Ectodermal cell (in vitro differentiated cells): ENCODE results near the gene NAGPA.

Experiments used
- H3K27ac ChIP-seq: 2 replicates; pipeline ENCODE4 v1.7.0; 2013; ENCODE audit warnings: mild to moderate bottlenecking, low read depth, low read length; ENCODE audit not compliant: insufficient read depth, poor library complexity, severe bottlenecking
- H3K27me3 ChIP-seq: 2 replicates; pipeline ENCODE4 v1.7.0; 2013; ENCODE audit warnings: mild to moderate bottlenecking, low read length; ENCODE audit not compliant: insufficient read depth, control insufficient read depth, poor library complexity, severe bottlenecking
- H3K36me3 ChIP-seq: one replicate; pipeline ENCODE4 v1.7.0; 2013; ENCODE audit warnings: low read length; ENCODE audit not compliant: control insufficient read depth, insufficient read depth
- H3K4me1 ChIP-seq: one replicate; pipeline ENCODE4 v1.7.0; 2013; ENCODE audit warnings: low read length; ENCODE audit not compliant: control insufficient read depth, insufficient read depth
- H3K4me3 ChIP-seq: 2 replicates; pipeline ENCODE4 v1.7.0; 2013; ENCODE audit warnings: low read depth, low read length, control low read depth; ENCODE audit not compliant: insufficient read depth
- H3K9me3 ChIP-seq: 2 replicates; pipeline ENCODE4 v1.7.0; 2013; ENCODE audit warnings: mild to moderate bottlenecking, low read length, moderate library complexity; ENCODE audit not compliant: control insufficient read depth
- WGBS, 2 experiments: methylation state at CpG; one replicate each; pipeline ENCODE4 v1.1.7; 2013; ENCODE audit warnings: missing lambda C conversion rate in 2 of 2; 5-methylcytosine and 5-hydroxymethylcytosine counted together

NAGPA gene

DNA sequence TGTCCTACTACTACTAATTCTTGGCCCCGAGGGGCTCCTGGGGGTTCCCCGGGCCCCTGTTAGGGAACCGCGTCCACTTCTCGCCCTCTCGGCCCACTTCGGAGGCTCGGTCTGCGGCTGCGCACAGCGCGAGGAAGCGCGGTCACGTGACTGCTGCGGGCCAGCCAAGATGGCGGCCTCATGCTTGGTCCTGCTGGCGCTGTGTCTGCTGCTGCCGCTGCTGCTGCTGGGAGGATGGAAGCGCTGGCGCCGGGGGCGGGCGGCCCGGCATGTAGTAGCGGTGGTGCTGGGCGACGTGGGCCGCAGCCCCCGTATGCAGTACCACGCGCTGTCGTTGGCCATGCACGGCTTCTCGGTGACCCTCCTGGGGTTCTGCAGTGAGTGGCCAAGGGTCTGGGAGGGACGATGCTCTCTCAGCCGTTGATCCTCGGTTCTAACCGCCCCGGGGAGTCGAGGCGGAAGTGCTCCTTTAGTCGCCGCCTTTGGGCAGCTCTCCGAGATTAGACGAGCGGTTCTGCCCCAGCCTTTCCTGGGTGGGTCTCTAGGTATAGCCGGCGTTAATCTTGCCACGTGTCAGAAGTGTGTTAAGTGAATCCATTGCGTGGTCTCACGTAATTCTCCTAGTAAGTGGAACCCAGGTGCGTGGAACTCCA lies 38.1 kb upstream of the NAGPA start, which contains the start of gene ALG1:
TSS of gene ALG1 (plus strand) at position 163 of the 653 bp plus-strand sequence. CDS start at position 170, 7 bp downstream.
- Histone ChIP-seq H3K4me3 (peak within 1 kb of the TSS; percentile 77), H3K27ac (no peak within 1 kb of the TSS), H3K36me3 (no peaks in the 10 kb centered on the region), H3K9me3 (no peaks in the 10 kb centered on the region), H3K27me3 (no peaks in the 10 kb centered on the region), H3K4me1 (peaks cover 4% of the 10 kb centered on the region)
- 1 to 2% methylated on average over 53 of the region's 53 CpGs for WGBS, 2 experiments

GRCh38 chr16:5071341-5071680 lies 37.6 kb upstream of the NAGPA start:
- Histone ChIP-seq H3K4me3 (peak overlapping the region; percentile 77), H3K36me3 (no peaks in the 10 kb centered on the region), H3K27ac (no peak overlapping the region), H3K9me3 (no peaks in the 10 kb centered on the region), H3K27me3 (no peaks in the 10 kb centered on the region), H3K4me1 (peaks cover 4% of the 10 kb centered on the region)
- WGBS, 2 experiments: 83 to 87% methylated on average over 7 of the region's 7 CpGs

DNA sequence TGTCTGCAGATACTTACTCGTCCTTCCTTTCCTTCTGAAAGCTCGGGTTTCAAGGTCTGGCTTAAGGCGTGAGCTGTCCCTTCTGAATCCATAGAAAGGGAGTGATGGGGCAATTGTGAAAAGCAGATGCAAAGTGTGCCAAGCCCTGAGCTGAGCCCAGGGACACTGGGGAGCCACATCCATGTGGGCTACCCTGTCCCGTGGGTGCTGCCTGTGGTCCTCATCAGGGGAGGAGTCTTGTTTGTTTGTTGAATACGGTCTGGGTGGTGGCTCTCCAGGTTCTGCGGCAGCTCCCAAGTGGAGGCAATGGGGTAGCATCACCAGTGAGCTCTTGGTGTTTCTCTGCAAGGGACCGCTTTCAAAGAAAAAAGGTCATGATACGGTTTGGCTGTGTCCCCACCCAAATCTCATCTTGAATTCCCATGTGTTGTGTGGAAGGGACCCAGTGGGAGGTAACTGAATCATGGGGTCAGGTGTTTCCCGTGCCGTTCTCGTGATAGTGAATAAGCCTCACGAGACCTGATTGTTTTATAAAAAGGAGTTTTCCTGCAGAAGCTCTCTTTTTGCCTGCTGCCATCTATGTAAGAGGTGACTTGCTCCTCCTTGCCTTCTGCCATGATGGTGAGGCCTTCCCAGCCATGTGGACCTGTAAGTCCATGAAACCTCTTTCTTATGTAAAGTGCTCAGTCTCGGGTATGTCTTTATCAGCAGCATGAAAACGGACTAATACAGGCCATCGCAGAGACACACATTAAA lies 36.9 kb upstream of the NAGPA start:
- H3K27ac ChIP-seq: no peak overlapping the region
- 90 to 93% methylated on average over 15 of the region's 15 CpGs for WGBS, 2 experiments
- H3K4me1 ChIP-seq: peaks cover 4% of the 10 kb centered on the region
- H3K4me3 ChIP-seq: no peak overlapping the region
- H3K9me3 ChIP-seq: no peaks in the 10 kb centered on the region
- no peaks in the 10 kb centered on the region for H3K27me3 ChIP-seq
- H3K36me3 ChIP-seq: no peaks in the 10 kb centered on the region

DNA sequence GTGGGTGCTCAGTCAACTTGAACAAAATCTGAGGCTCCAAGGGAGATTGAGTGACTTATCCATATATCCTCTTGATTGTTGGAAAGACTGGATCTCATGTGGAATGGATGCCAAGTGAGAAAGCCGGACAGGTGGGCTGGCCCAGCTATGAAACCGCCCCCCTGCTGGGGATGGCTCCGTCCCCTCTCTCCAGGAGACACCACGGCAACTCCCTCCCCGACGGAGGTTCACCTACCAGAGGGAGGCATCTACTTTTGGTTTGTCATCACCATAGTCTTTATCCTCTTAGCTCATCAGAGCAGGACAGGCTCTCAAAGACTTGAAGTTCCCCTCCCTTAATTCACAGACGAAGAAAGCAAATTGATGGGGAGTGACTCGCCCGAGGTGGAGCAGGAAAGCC lies 36.1 kb upstream of the NAGPA start:
- Histone ChIP-seq H3K36me3 (no peaks in the 10 kb centered on the region), H3K9me3 (no peaks in the 10 kb centered on the region), H3K27ac (no peak overlapping the region), H3K4me3 (no peak overlapping the region), H3K27me3 (no peaks in the 10 kb centered on the region), H3K4me1 (peaks cover 4% of the 10 kb centered on the region)
- WGBS, 2 experiments: 88 to 94% methylated on average over 9 of the region's 9 CpGs

DNA sequence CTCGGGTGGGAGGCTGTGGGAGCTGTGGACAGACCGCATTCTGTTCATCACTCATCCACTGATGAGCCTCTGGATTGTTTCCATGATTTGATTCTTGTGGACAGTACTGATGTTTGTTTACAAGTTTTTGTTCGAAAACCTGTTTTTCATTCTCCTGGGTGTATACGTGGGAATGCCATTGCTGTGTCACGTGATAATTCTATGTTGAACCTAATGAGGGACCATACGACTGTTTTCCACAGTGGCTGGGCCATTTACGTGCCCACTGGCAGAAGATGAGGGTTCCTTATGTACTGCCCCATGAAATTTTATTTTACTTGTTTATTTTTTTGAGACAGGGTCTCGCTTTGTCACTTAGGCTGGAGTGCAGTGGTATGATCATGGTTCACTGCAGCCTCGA lies 35.3 kb upstream of the NAGPA start:
- no peaks in the 10 kb centered on the region for H3K27me3 ChIP-seq
- H3K27ac ChIP-seq: no peak overlapping the region
- no peaks in the 10 kb centered on the region for H3K36me3 ChIP-seq
- H3K9me3 ChIP-seq: no peaks in the 10 kb centered on the region
- WGBS, 2 experiments: 90 to 93% methylated on average over 9 of the region's 9 CpGs
- H3K4me3 ChIP-seq: no peak overlapping the region
- H3K4me1 ChIP-seq: peaks cover 4% of the 10 kb centered on the region

DNA sequence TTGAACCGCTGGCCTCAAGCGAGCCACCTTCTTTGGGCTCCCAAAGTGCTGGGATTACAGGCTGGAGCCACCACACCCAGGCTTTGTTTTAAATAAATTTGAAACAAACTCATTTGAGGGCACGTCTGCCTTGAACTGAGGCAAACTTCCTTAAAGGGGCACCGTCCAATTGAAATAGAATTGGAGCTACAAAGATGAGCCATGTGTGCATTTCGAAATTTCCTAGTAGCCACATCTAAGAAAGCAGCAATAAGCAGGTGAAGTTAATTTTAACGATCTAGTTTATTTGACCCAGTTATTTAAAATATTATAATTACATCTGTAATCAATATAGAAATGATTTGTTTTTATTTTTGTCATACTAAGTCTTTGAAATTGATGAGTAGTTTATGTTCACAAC lies 32.8 kb upstream of the NAGPA start:
- no peaks in the 10 kb centered on the region for H3K9me3 ChIP-seq
- no peak overlapping the region for H3K27ac ChIP-seq
- H3K4me1 ChIP-seq: no peaks in the 10 kb centered on the region
- H3K36me3 ChIP-seq: no peaks in the 10 kb centered on the region
- H3K4me3 ChIP-seq: no peak overlapping the region
- no peaks in the 10 kb centered on the region for H3K27me3 ChIP-seq
- WGBS, 2 experiments: 86 to 91% methylated on average over 5 of the region's 6 CpGs

GRCh38 chr16:5065813-5066212 lies 32.1 kb upstream of the NAGPA start, which contains the start of gene C16orf89:
Gene C16orf89, minus strand, starts transcription at chr16:5065956. Its CDS starts 48 bp downstream, at chr16:5065908.
- Histone ChIP-seq H3K4me1 (no peaks in the 10 kb centered on the region), H3K4me3 (no peak within 1 kb of the TSS), H3K27ac (no peak within 1 kb of the TSS), H3K9me3 (no peaks in the 10 kb centered on the region), H3K27me3 (no peaks in the 10 kb centered on the region), H3K36me3 (no peaks in the 10 kb centered on the region)
- WGBS, 2 experiments: 81 to 84% methylated on average over 10 of the region's 10 CpGs

GRCh38 chr16:5065326-5065725 lies 31.6 kb upstream of the NAGPA start:
- Histone ChIP-seq H3K36me3 (no peaks in the 10 kb centered on the region), H3K9me3 (no peaks in the 10 kb centered on the region), H3K27me3 (no peaks in the 10 kb centered on the region), H3K4me3 (no peak overlapping the region), H3K27ac (no peak overlapping the region), H3K4me1 (no peaks in the 10 kb centered on the region)
- WGBS, 2 experiments: 90 to 93% methylated on average over 8 of the region's 8 CpGs

DNA sequence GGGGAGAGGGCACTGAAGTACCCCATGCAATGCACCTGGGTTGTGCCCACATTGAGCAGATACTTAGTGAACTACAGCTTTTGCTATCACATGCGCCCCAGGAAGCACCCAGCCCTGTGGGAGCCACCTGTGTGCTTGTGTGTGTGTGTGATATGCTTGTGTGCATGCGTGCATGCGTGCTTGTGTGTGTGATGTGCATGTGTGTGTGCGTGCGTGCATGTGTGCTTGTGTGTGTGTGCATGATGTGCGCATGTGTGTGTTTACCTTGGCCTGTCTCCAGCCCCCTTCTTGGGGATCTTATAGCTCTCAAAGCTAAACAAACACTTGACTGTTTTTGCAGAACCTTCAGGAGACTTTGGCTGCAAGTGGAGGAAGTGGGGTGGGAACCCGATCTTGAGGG lies 31.2 kb upstream of the NAGPA start:
- Histone ChIP-seq H3K36me3 (no peaks in the 10 kb centered on the region), H3K9me3 (no peaks in the 10 kb centered on the region), H3K27ac (no peak overlapping the region), H3K27me3 (no peaks in the 10 kb centered on the region), H3K4me1 (peaks cover 2% of the 10 kb centered on the region), H3K4me3 (no peak overlapping the region)
- 89 to 94% methylated on average over 7 of the region's 7 CpGs for WGBS, 2 experiments

DNA sequence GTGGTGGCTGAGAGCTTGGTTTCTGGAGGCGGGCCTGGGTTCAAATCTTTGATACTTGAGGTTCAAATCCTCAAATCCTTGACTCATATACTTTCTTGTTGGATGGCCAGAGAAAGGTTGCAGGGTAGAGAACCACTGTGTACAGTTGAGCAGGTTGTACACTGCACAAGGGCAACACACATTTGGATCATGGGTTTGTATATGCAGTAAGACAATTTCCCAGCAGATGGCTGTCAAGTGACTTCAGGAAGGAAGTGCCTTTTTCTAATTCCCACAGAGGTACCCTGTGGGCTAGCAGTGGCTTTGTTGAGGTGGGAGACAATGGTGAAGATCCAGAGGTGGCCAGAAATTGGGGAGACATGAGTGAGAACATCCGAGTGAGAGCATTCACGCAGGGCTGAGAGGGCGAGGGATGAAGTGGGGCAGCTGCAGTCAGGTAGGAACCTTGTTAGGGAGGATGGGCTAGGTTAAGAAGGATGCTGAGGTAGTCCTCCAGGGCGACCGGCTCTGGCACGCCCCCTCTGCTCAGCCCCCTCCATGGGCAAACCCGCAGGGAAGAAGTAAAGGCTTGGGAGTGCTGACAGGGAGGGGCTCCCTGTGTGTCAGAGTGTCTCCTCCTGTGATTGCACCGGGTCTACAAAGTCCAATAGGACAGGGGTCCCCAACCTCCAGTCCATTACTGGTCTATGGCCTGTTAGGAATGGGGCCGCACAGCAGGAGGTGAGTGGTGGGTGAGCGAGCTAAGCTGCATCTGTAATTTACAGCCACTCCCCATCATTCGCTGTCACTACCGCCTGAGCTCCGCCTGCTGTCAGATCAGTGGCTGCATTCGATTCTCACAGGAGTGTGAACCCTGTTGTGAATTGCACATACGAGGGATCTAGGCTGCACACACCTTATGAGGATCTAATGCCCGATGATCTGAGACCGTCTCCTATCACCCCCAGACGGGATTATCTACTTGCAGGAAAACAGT lies 29.3 kb upstream of the NAGPA start:
- H3K27ac ChIP-seq: no peak overlapping the region
- H3K4me3 ChIP-seq: no peak overlapping the region
- no peaks in the 10 kb centered on the region for H3K36me3 ChIP-seq
- 80 to 81% methylated on average over 19 of the region's 19 CpGs for WGBS, 2 experiments
- H3K9me3 ChIP-seq: no peaks in the 10 kb centered on the region
- no peaks in the 10 kb centered on the region for H3K27me3 ChIP-seq
- peaks cover 8% of the 10 kb centered on the region for H3K4me1 ChIP-seq
